Transverse colon (tissue), 4 donors: Measurements from ENCODE around the gene H2BK1. TPM values are rescaled to one million over a fixed set of nuclear protein-coding genes. Genes with fewer than 3 reads are reported as not detected.

Experiments used
- DNase-seq: peaks from one replicate; pipeline ENCODE4 v3.0.0-alpha.2; 2019
- H3K27ac ChIP-seq, 4 donors: fragments of 200-600 bp; sonication (generic); 2 replicates each; pipeline ENCODE4 v1.5.1; 2016 to 2018; ENCODE audit warnings: inconsistent platforms in 4 of 4
- H3K27me3 ChIP-seq: fragments of 200-600 bp; sonication (generic); 2 replicates; pipeline ENCODE4 v1.5.1; 2017; ENCODE audit warnings: inconsistent platforms
- H3K36me3 ChIP-seq, 4 donors: fragments of 200-600 bp; sonication (generic); 2 replicates each; pipeline ENCODE4 v1.5.1; 2017 to 2019; ENCODE audit warnings: inconsistent platforms in 4 of 4
- H3K4me1 ChIP-seq, 4 donors: fragments of 200-600 bp; sonication (generic); 2 replicates each; pipeline ENCODE4 v1.5.1; 2017 to 2020; ENCODE audit warnings: inconsistent platforms in 4 of 4
- H3K4me3 ChIP-seq, 4 donors: fragments of 200-600 bp; sonication (generic); 1 replicate in 1 of 4; 2 replicates in 3 of 4; pipeline versions ENCODE4 v1.5.1 to v1.6.1; 2017 to 2019; ENCODE audit warnings: inconsistent platforms in 4 of 4
- H3K9me3 ChIP-seq, 2 donors: fragments of 200-600 bp; sonication (generic); 2 replicates each; pipeline ENCODE4 v1.5.1; 2017 to 2019; ENCODE audit warnings: inconsistent platforms in 2 of 2
- EP300 ChIP-seq: sonication (generic); formaldehyde crosslinking; IDR thresholded peaks from one replicate; pipeline ENCODE4 v1.6.1; 2017; ENCODE audit warnings: antibody characterized with exemption, low read depth
- POLR2A ChIP-seq: fragments of 450-650 bp; IDR thresholded peaks from one replicate; pipeline ENCODE4 v1.6.1; 2016; ENCODE audit warnings: antibody characterized with exemption, mild to moderate bottlenecking, moderate library complexity
- POLR2AphosphoS5 ChIP-seq, 3 donors: sonication (generic); formaldehyde crosslinking; IDR thresholded peaks; one replicate each; pipeline ENCODE4 v1.6.1; 2016; ENCODE audit warnings: antibody characterized with exemption in 3 of 3
- WGBS, 2 donors: methylation state at CpG; one replicate each; pipeline ENCODE4 v1.1.5; 2018; ENCODE audit warnings: low coverage in 1 of 2; 5-methylcytosine and 5-hydroxymethylcytosine counted together
- in situ Hi-C, 4 donors: fragments of 200-750 bp; cut with MboI; loops; one replicate each; pipeline versions ENCODE4 v1.15.0 to v1.15.1; 2017; ENCODE audit warnings: low sequenced_read_pairs in 3 of 4, low pct_ligation_motif_present in 1 of 4, low pct_unique_long_range_greater_than_20kb in 1 of 4
- intact Hi-C: fragments of 100-400 bp; cut with DNase I; formaldehyde crosslinking; loops from one replicate; pipeline ENCODE4 v1.15.1; 2023; ENCODE audit warnings: low total_unique reads
- total RNA-seq, 4 donors: library from RNA; depleted of rRNA; stranded (reverse); fragments of >200 nt; gene quantifications; one replicate each; pipeline ENCODE4 v1.1.0, GENCODE V29; 2016
- TF ChIP-seq, protein P1 (sequence below), 5 experiments: fragments of 200-600 bp in 3 of 5; fragments of 450-650 bp in 2 of 5; sonication (generic) in 3 of 5; IDR thresholded peaks; 1 replicate in 2 of 5; 2 replicates in 3 of 5; pipeline ENCODE4 v1.5.1; 2016 to 2017; ENCODE audit warnings: antibody characterized with exemption in 5 of 5, inconsistent platforms in 3 of 5, mild to moderate bottlenecking in 2 of 5, moderate library complexity in 1 of 5

Gene H2BK1
- total RNA-seq, 4 donors from 2014 or later: not detected

DNA sequence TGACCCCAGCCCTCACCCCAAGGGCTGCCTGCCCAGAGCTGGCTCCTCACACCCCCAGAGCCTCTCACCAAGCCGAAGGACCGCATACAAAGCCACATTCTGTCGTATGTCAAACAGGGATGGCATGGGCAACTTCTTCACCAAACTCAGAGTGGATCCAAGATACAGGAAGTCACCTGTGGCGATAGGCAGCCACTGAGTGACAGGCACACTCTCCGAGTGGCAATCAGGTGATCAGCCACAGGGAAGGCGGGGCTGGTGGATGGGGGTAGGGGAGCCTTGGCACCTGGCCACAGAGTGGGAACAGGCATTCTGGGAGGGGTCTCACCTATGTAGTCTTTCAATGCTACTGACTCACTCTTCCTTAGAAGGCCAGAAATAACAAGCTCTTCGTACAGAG lies 16.1 kb downstream of the H2BK1 start:
- intact Hi-C loops (no loop called here), in situ Hi-C loops (no loop called here)
- no peak for DNase-seq
- no peaks in the 10 kb centered on the region for H3K9me3 ChIP-seq
- WGBS, 2 donors: 74 to 80% methylated on average over 1 to 7 of the region's 7 CpGs
- H3K27ac ChIP-seq: no peak overlapping the region
- H3K4me1 ChIP-seq: no peaks in the 10 kb centered on the region
- TF ChIP-seq, protein P1, sequence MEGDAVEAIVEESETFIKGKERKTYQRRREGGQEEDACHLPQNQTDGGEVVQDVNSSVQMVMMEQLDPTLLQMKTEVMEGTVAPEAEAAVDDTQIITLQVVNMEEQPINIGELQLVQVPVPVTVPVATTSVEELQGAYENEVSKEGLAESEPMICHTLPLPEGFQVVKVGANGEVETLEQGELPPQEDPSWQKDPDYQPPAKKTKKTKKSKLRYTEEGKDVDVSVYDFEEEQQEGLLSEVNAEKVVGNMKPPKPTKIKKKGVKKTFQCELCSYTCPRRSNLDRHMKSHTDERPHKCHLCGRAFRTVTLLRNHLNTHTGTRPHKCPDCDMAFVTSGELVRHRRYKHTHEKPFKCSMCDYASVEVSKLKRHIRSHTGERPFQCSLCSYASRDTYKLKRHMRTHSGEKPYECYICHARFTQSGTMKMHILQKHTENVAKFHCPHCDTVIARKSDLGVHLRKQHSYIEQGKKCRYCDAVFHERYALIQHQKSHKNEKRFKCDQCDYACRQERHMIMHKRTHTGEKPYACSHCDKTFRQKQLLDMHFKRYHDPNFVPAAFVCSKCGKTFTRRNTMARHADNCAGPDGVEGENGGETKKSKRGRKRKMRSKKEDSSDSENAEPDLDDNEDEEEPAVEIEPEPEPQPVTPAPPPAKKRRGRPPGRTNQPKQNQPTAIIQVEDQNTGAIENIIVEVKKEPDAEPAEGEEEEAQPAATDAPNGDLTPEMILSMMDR (IDR thresholded peaks at IDR 0.05): no peak
- TF ChIP-seq POLR2A: no peak
- TF ChIP-seq POLR2AphosphoS5 (IDR thresholded peaks at IDR 0.05): no peak
- no peak for TF ChIP-seq EP300
- H3K36me3 ChIP-seq: no peaks in the 10 kb centered on the region
- H3K4me3 ChIP-seq: no peak overlapping the region
- H3K27me3 ChIP-seq: peaks cover 4% of the 10 kb centered on the region

DNA sequence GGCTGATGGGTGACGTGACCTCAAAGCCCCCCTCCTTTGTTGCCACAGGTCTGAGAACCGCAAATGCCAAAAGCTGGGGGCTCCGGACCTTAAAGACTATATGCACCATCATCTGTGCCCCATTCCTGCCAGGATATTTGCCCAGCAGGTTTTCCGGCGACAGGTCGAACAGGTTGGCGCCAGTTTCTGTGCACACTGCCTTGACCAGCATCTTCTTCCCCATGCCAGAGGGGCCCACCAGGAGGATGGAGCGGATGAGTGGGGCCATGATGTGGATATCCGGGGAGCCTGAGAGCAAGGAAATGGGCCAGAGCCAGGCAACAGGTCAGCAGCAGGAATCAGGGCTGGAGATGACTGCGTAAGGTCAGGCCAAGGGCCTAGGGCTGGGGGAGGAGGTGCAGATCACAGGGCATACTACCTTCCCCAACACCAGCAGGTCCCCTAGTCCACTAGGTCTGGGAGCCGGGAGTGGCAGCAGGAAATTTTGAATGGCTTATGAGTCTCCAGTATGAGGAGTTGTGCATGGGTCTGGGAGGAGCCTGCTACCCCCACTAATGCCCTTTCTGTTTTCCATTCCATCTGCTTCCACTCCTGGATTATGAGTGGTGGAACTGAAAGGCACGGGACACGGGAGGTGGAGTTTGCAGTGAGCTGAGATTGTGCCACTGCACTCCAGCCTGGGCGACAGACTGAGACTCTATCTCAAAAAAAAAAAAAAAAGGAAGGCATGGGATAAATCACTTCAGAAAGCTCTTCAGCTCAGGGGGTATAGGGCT lies 16.9 kb downstream of the H2BK1 start:
- intact Hi-C loops: no loop called here
- Histone ChIP-seq H3K27me3 (peaks cover 4% of the 10 kb centered on the region), H3K4me1 (no peaks in the 10 kb centered on the region), H3K27ac (no peak overlapping the region), H3K36me3 (no peaks in the 10 kb centered on the region), H3K4me3 (no peak overlapping the region), H3K9me3 (no peaks in the 10 kb centered on the region)
- in situ Hi-C loops: no loop called here
- 80 to 86% methylated on average over 4 to 14 of the region's 14 CpGs for WGBS, 2 donors
- no peak for DNase-seq
- no peak for TF ChIP-seq POLR2A
- no peak for TF ChIP-seq POLR2AphosphoS5 (IDR thresholded peaks at IDR 0.05)
- TF ChIP-seq EP300: no peak
- TF ChIP-seq, protein P1 (IDR thresholded peaks at IDR 0.05): no peak

- TF ChIP-seq EP300: no peak
- no peak for TF ChIP-seq POLR2AphosphoS5 (IDR thresholded peaks at IDR 0.05)
- TF ChIP-seq POLR2A: no peak
- TF ChIP-seq, protein P1 (IDR thresholded peaks at IDR 0.05): no peak
- no peak for DNase-seq
- in situ Hi-C loops: no loop called here
- Histone ChIP-seq H3K4me3 (no peak overlapping the region), H3K27me3 (peaks cover 4% of the 10 kb centered on the region), H3K9me3 (no peaks in the 10 kb centered on the region), H3K36me3 (no peaks in the 10 kb centered on the region), H3K4me1 (no peaks in the 10 kb centered on the region), H3K27ac (no peak overlapping the region)
- intact Hi-C loops: no loop called here
- 94% methylated on average over 23 of the region's 23 CpGs; no CpG with 5 or more reads in 1 of the 2 donors for WGBS, 2 donors
Observed at GRCh38 chr7:151192002-151192539, 18.2 kb downstream of the H2BK1 start.

DNA sequence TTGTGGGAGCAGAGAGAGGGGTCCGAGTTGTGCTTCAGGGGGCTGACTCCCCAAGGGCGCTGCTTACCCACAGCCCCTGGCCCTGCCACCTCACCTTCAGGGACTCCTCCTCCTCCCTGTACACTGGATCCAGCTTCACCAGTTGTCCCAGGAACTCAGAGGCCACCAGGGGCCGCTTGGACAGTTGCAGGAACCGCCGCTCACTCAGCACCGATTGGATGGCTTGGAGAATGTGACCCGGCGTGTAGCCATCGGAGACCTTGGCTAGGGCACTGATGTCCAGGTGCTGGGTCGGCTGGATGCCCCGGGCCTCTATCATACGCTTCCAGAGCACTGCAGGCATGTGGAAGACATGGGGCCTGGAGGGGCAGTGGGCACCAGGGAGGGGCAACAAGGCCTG lies 18.7 kb downstream of the H2BK1 start:
- TF ChIP-seq, protein P1 (IDR thresholded peaks at IDR 0.05): no peak
- TF ChIP-seq EP300 (no peak), POLR2A (no peak), POLR2AphosphoS5 (IDR thresholded peaks at IDR 0.05) (no peak)
- H3K9me3 ChIP-seq: no peaks in the 10 kb centered on the region
- peaks cover 4% of the 10 kb centered on the region for H3K27me3 ChIP-seq
- 81% methylated on average over 12 of the region's 12 CpGs; no CpG with 5 or more reads in 1 of the 2 donors for WGBS, 2 donors
- in situ Hi-C loops (no loop called here), intact Hi-C loops (no loop called here)
- no peak overlapping the region for H3K27ac ChIP-seq
- H3K4me3 ChIP-seq: no peak overlapping the region
- no peaks in the 10 kb centered on the region for H3K36me3 ChIP-seq
- no peaks in the 10 kb centered on the region for H3K4me1 ChIP-seq
- DNase-seq: no peak
